ENCODE results near the gene PRKCH. TPM values are rescaled to one million over a fixed set of nuclear protein-coding genes. Genes with fewer than 3 reads are reported as not detected.

The PRKCH gene
- total RNA-seq, 2 experiments from 2014 or later, result 149 to 158 TPM

DNA sequence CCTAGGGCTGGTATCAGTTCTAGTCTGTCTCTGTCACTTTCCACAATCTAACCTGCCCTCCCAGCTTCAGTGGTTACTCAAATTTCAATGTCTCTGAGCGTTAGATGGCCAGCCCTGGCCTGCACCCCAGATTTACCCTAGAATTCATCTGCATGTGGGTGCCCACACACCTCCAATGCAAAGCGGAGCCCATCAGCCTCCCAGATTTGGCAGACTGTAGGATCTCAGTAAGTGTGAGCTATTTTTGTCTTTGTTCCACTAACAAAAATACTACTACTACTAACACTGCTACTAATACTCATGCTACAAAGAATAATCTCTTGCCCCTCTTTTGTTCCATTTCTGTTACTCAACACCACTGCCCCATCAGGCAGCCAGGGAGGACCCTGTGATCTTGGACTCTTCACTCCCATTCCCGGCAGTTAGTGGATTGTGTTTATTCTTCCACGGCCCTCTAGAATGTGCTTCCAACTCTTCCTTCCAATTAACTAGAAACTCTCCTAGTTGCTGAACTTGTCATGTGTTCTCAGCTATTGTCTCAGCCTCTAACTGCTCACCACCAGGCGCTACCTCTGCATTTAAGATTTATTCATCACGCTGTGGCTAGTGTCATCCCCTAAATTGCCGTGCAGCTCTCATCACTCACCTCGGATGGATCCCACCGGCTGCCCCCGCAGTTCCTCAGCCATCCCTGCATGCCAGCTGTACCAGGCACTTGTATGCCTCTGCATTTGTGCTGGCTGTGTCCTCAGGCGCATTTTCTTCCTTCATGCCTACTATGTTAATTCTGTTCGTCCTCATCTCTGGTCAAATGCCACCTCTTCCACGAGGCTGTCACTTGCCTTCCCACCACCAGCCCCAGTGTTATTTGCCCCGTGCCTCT lies 223.3 kb downstream of the PRKCH start:
- H3K9me3 Mint-ChIP-seq, result no peaks in the 10 kb centered on the region
- peaks cover 62% of the 10 kb centered on the region for H3K36me3 Mint-ChIP-seq (ENCODE audit: low read depth)
- DNase-seq, result no peak
- H3K4me3 Mint-ChIP-seq, result no peak overlapping the region
- peak overlapping the region; percentile 47 for H3K27ac Mint-ChIP-seq
- CTCF ChIA-PET, result interaction anchor here (1.1 kb wide), 1 partner anchor 84 kb away, joined by 3 read pairs; no protein-coding TSS in a partner anchor
- H3K27me3 Mint-ChIP-seq (ENCODE audit: low read depth), result no peaks in the 10 kb centered on the region
- intact Hi-C loops (cut with micrococcal nuclease), result no loop called here
- H3K4me1 Mint-ChIP-seq (ENCODE audit: low read depth), result peaks cover 53% of the 10 kb centered on the region

DNA sequence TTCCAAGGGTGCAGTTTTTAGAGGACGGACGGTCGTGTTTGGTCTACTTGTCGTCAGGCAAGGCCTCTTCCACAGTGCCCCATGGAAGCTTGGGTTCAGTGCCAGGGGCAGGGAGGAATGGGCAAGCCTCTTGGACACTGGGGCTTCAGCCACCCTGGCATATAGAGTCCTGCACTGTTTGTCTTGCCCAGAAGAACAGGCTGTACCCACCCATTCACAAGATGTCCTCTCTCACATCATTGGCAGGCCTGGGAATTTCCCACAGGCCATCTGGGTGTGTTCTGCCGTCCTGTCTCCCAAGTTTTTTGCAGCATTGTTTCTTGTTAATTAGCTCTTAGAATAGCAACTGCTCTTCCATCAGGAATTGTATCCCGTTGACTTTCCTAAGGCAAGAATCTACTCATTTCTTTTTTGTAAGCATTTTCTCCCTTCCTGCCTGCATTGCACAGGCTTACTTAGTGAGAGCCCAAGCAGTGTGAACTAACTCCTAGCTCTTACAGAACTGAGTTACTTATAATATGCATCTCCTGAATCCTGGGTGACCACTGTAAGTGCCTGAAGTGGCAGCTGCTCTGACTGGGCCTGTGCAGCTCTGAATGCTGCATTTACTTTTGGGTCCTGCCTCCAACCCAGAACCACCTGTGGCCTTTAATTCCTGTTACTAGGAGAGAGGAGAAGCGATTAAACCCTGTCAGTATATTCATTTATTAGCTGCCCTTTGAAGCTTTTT lies 224.5 kb downstream of the PRKCH start:
- CTCF ChIA-PET, result interaction anchor here (1.1 kb wide), 1 partner anchor 85 kb away, joined by 3 read pairs; no protein-coding TSS in a partner anchor
- Mint-ChIP-seq H3K9me3 (no peaks in the 10 kb centered on the region), H3K36me3 (ENCODE audit: low read depth) (peaks cover 64% of the 10 kb centered on the region), H3K27me3 (ENCODE audit: low read depth) (no peaks in the 10 kb centered on the region), H3K4me1 (ENCODE audit: low read depth) (peaks cover 57% of the 10 kb centered on the region), H3K4me3 (no peak overlapping the region), H3K27ac (peak overlapping the region; percentile 84)
- intact Hi-C loops (cut with micrococcal nuclease), result no loop called here
- no peak for DNase-seq

DNA sequence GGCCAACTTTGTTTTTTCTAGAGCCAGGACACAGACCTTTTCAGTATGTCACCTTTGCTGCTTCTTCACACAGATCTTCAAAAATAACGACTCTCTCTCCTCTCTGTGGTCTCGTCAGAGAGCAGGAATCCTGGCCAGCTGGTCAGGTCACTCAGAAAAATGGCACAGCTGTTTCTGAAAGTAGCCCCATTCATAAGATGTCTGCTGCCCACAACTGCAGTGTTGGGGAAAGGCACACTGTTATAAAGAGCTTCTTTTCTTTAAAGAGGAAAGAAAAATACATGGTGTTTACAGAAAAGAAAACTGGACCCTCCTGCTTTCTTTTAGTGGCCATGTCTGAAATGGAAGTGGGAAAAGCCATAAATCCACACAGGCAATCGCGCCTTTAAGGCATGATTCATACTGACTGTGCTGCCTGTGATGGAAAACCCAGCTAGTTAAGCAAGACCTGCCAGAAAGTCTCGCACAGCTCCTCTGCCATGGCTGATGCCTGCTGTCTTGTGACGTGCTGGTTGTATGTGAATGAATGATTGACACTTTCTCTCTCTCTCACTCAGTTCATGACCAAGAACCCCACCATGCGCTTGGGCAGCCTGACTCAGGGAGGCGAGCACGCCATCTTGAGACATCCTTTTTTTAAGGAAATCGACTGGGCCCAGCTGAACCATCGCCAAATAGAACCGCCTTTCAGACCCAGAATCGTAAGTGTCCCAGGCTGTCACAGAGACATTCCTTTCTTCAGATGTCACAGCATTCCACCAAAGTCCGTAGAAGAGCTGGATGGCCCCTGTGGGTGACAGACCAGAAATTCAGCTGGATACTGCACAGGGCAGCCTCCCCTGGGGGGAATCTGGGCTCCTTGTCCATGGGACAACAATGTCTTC lies 226.0 kb downstream of the PRKCH start:
- Mint-ChIP-seq H3K9me3 (no peaks in the 10 kb centered on the region), H3K27ac (peak overlapping the region; percentile 84), H3K27me3 (ENCODE audit: low read depth) (no peaks in the 10 kb centered on the region), H3K36me3 (ENCODE audit: low read depth) (peaks cover 68% of the 10 kb centered on the region), H3K4me1 (ENCODE audit: low read depth) (peaks cover 61% of the 10 kb centered on the region), H3K4me3 (no peak overlapping the region)
- CTCF ChIA-PET, result interaction anchor here (1.4 kb wide), 1 partner anchor 9 kb away, joined by 4 read pairs; no protein-coding TSS in a partner anchor
- intact Hi-C loops (cut with micrococcal nuclease), result no loop called here
- no peak for DNase-seq

DNA sequence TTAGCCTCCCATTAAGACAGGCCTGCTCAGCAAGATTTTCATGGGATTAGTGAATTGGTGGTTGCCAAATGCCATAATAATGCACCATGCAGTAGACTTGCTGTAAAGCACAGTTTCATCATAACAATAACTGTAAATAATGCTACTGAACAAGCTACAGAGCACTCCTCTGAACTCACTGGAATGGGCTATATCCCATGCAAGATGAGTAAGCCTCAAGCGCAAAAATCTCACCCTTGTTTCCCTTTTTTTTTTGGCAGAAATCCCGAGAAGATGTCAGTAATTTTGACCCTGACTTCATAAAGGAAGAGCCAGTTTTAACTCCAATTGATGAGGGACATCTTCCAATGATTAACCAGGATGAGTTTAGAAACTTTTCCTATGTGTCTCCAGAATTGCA lies 228.0 kb downstream of the PRKCH start:
- intact Hi-C loops (cut with micrococcal nuclease), result no loop called here
- Mint-ChIP-seq H3K27ac (peak overlapping the region; percentile 2), H3K27me3 (ENCODE audit: low read depth) (no peaks in the 10 kb centered on the region), H3K4me3 (no peak overlapping the region), H3K36me3 (ENCODE audit: low read depth) (peaks cover 68% of the 10 kb centered on the region), H3K9me3 (no peaks in the 10 kb centered on the region), H3K4me1 (ENCODE audit: low read depth) (peaks cover 74% of the 10 kb centered on the region)
- no peak for DNase-seq
- CTCF ChIA-PET, result interaction anchor here (0.6 kb wide), 1 partner anchor 105 kb away, joined by 3 read pairs; no protein-coding TSS in a partner anchor

DNA sequence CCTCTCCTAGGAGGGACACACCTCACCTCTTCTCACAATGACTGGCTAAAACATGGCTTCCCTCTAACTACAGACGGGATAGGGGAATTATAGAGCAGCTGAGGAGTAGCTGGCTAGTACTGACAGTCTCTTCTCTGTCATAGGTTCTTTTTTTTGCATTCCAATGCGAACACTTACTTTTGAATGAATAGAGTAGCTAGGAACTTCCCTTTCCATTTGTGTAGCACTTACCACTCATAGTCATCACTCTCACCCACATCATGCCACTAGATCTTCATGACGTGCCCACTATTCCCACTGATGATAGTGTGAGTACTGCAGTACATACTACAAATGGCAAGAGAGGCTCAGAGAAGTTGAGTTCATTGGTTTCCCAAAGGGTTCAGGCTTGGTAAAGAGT lies 230.0 kb downstream of the PRKCH start:
- peaks cover 71% of the 10 kb centered on the region for H3K4me1 Mint-ChIP-seq (ENCODE audit: low read depth)
- H3K36me3 Mint-ChIP-seq (ENCODE audit: low read depth), result peaks cover 60% of the 10 kb centered on the region
- CTCF ChIA-PET, result interaction anchor here (1.2 to 1.8 kb wide), 4 partner anchors 11 to 287 kb away, joined by 3 to 5 read pairs (median 4); no protein-coding TSS in a partner anchor
- no peak overlapping the region for H3K4me3 Mint-ChIP-seq
- peak overlapping the region; percentile 97 for H3K27ac Mint-ChIP-seq
- intact Hi-C loops (cut with micrococcal nuclease), result no loop called here
- DNase-seq, result no peak
- no peaks in the 10 kb centered on the region for H3K9me3 Mint-ChIP-seq
- H3K27me3 Mint-ChIP-seq (ENCODE audit: low read depth), result no peaks in the 10 kb centered on the region

DNA sequence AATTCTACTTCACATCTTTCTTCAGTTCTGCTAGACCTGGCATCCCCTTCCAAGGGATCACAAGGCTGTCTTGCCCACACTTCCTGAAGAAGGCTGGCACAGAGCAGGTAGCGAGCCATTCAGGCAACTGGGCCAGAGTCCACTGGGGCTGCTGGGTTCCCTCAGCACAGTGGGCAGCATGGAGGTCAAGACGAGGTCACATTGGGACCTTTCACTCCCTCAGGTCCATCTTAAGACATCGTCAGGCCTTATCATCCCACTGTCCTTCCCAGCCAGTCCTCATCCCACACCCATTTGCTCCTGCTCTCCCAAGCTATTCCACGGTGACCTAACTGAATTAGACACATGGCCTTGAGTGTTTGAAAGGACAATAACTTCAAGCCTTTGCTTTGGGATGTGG lies 230.9 kb downstream of the PRKCH start:
- Mint-ChIP-seq H3K4me1 (ENCODE audit: low read depth) (peaks cover 68% of the 10 kb centered on the region), H3K9me3 (no peaks in the 10 kb centered on the region), H3K36me3 (ENCODE audit: low read depth) (peaks cover 55% of the 10 kb centered on the region), H3K27me3 (ENCODE audit: low read depth) (no peaks in the 10 kb centered on the region), H3K4me3 (no peak overlapping the region), H3K27ac (peak overlapping the region; percentile 97)
- DNase-seq, result no peak
- intact Hi-C loops (cut with micrococcal nuclease), result no loop called here
- CTCF ChIA-PET, result interaction anchor here (0.9 to 1.8 kb wide), 5 partner anchors 11 to 286 kb away, joined by 3 to 5 read pairs (median 4); no protein-coding TSS in a partner anchor

DNA sequence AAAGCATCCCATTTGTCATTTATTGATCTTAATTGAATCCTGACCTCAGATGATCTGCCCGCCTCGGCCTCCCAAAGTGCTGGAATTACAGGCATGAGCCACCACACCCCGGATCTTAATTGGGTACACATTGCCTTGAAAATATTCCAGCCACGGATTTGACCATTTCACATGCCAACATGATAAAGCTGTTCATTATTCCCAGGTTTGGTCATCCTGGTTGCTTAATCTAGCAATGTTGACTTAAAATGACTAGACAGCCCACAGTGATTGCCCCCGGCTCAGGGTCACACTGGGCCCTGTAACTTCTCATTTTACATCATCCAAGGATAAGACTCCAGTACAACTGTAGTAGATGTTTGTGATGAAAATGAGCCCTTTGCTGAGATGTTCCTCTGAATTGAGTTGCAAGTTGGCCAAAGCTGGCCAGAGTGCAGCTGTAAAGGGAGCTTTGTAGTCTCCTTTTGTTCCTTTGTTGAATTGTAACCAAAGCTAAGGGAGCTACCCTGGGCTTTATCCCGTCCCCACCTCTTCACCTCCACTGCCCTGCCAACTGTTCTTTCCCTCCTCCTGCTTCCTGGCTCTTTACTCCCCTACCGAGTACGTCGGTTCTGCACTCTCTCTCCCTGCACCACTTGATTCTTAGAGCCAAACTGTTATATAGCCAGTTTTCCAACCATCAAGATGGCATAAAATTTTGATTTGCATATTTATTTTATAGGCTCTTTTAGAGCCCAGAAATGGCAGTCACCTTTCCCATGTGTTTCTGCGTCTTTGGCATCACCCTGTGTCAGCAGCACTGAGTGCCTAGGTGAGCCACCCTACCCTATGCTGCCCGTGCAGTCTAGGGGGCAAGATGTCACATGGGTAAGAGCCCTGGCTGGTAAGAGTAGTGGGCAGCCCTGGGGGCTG lies 232.6 kb downstream of the PRKCH start:
- peak overlapping the region; percentile 97 for H3K27ac Mint-ChIP-seq
- no peak for DNase-seq
- H3K4me1 Mint-ChIP-seq (ENCODE audit: low read depth), result peaks cover 66% of the 10 kb centered on the region
- no peaks in the 10 kb centered on the region for H3K27me3 Mint-ChIP-seq (ENCODE audit: low read depth)
- no peaks in the 10 kb centered on the region for H3K9me3 Mint-ChIP-seq
- H3K4me3 Mint-ChIP-seq, result no peak overlapping the region
- peaks cover 42% of the 10 kb centered on the region for H3K36me3 Mint-ChIP-seq (ENCODE audit: low read depth)
- CTCF ChIA-PET, result interaction anchor here (1.0 kb wide), 2 partner anchors 13 to 138 kb away, joined by 3 to 7 read pairs; no protein-coding TSS in a partner anchor
- intact Hi-C loops (cut with micrococcal nuclease), result loop anchor here (1.0 kb wide), 6 partner anchors 40 to 141 kb away; partner anchors contain the start of gene HIF1A

DNA sequence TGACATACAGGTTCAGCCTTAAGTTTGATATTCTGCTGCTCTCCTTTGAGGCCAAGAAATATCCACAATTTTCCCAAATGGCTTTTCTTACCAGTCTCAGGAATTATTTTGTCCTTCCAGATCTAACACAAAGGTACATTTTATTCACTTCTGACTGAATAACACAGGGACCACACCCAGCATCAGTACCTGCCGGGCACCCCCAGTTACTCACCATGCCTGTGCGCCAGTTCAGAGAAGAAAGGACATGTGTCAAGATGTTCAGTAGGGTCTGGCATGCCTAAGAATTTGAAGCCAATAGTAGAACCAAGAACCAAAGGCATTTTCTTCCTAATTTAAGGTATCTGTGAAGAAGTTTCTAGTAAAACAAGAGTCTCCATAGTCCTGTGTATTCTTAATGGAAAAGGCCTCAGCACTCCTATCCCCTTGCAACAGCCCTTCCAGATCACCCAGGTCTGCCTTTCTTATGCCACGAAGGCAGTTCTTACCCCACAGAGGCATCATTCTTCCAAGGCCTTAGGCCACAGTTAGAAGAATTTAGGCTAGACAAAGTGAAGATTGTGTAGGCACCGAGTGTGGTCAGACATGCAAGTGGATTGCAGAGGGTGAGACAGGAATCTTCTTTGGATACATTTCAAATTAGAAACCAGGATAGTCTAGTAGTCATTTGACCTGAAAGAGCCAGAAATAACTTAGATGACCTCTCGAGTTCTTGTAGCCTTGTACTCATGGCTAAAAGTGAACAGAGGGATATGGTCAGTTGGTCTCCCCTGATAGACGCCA lies 233.9 kb downstream of the PRKCH start:
- CTCF ChIA-PET, result no interaction called here
- Mint-ChIP-seq H3K27me3 (ENCODE audit: low read depth) (no peaks in the 10 kb centered on the region), H3K27ac (peak overlapping the region; percentile 16), H3K9me3 (no peaks in the 10 kb centered on the region), H3K4me1 (ENCODE audit: low read depth) (peaks cover 64% of the 10 kb centered on the region), H3K4me3 (no peak overlapping the region), H3K36me3 (ENCODE audit: low read depth) (peaks cover 30% of the 10 kb centered on the region)
- DNase-seq, result no peak
- intact Hi-C loops (cut with micrococcal nuclease), result no loop called here

DNA sequence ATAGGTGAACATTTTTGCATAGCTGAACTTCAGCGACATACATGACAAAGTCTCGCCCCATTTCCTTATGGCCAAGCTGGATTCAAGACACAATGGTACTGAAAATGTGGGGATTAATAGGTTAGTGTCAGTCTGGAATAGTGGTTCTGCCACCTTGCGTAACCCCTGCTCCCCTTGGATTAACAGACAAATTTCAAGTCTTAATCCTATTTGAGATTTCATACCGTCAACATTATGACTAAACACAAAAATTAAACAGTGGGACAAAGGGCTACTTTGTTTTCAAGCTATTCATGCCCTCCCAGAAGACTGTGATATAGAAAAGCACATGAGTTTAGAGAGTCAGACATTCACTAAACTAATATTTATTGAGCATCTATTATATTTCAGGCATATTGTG lies 235.1 kb downstream of the PRKCH start:
- Mint-ChIP-seq H3K27ac (no peak overlapping the region), H3K4me1 (ENCODE audit: low read depth) (peaks cover 61% of the 10 kb centered on the region), H3K36me3 (ENCODE audit: low read depth) (peaks cover 18% of the 10 kb centered on the region), H3K4me3 (no peak overlapping the region), H3K9me3 (no peaks in the 10 kb centered on the region), H3K27me3 (ENCODE audit: low read depth) (no peaks in the 10 kb centered on the region)
- intact Hi-C loops (cut with micrococcal nuclease), result no loop called here
- CTCF ChIA-PET, result interaction anchor here (1.2 kb wide), 1 partner anchor 12 kb away, joined by 4 read pairs; no protein-coding TSS in a partner anchor
- DNase-seq, result no peak

DNA sequence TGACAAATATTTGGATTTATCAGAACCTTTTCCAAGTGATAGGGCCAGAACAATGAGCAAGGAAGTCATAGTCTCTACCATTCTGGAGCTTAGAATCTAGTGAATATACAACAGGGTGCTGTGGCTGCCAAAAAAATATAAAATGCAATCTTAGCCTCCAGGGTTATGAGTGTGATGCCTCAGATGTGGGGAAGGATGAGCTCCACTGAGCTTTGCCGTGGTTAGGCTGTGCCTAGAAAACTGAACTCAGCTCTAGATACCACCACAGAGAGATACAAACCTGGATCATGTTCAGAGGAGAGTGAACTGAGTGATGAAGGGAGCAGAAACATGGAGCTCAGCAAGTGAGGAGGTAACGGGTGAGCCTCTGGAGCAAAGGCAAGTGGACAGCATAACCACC lies 235.9 kb downstream of the PRKCH start:
- Mint-ChIP-seq H3K9me3 (no peaks in the 10 kb centered on the region), H3K36me3 (ENCODE audit: low read depth) (peaks cover 10% of the 10 kb centered on the region), H3K27ac (no peak overlapping the region), H3K27me3 (ENCODE audit: low read depth) (no peaks in the 10 kb centered on the region), H3K4me3 (no peak overlapping the region), H3K4me1 (ENCODE audit: low read depth) (peaks cover 61% of the 10 kb centered on the region)
- CTCF ChIA-PET, result interaction anchor here (0.9 to 1.2 kb wide), 3 partner anchors 11 to 82 kb away, joined by 3 to 5 read pairs (median 4); no protein-coding TSS in a partner anchor
- intact Hi-C loops (cut with micrococcal nuclease), result no loop called here
- DNase-seq, result no peak

Measured in activated naive CD4-positive, alpha-beta T cell treated with anti-CD3 and anti-CD28 coated beads for 36 hours (primary cell).